HG03139 (cell line): ENCODE results near the gene ERBB4.

Experiments
- ATAC-seq: cut with Tn5 transposase; IDR thresholded peaks from one replicate; pipeline ENCODE4 v1.9.1; 2021; ENCODE audit not compliant: unreplicated experiment

ERBB4 gene

GRCh38 chr2:211439011-211439410 is 1099.6 kb downstream of the ERBB4 start:
- ATAC-seq: no peak

- no peak for ATAC-seq
Measured at GRCh38 chr2:211437396-211437795, 1101.2 kb downstream of the ERBB4 start.

GRCh38 chr2:211436182-211436581 is 1102.4 kb downstream of the ERBB4 start:
- ATAC-seq: no peak

- ATAC-seq: no peak
Measured at GRCh38 chr2:211435331-211435730, 1103.3 kb downstream of the ERBB4 start.

- ATAC-seq: no peak
Measured at GRCh38 chr2:211434773-211435172, 1103.8 kb downstream of the ERBB4 start.

GRCh38 chr2:211429256-211429920 is 1109.2 kb downstream of the ERBB4 start:
- ATAC-seq: no peak

- ATAC-seq: no peak
Measured at GRCh38 chr2:211426240-211426639, 1112.4 kb downstream of the ERBB4 start.

GRCh38 chr2:211423018-211423417 is 1115.6 kb downstream of the ERBB4 start:
- no peak for ATAC-seq

- no peak for ATAC-seq
Measured at GRCh38 chr2:211417544-211417943, 1121.1 kb downstream of the ERBB4 start.

- ATAC-seq: no peak
Measured at GRCh38 chr2:211416373-211416772, 1122.2 kb downstream of the ERBB4 start.

GRCh38 chr2:211413746-211414145 is 1124.9 kb downstream of the ERBB4 start:
- no peak for ATAC-seq

- ATAC-seq: no peak
Measured at GRCh38 chr2:211408483-211408891, 1130.1 kb downstream of the ERBB4 start.

- ATAC-seq: no peak
Measured at GRCh38 chr2:211407076-211407475, 1131.5 kb downstream of the ERBB4 start.

GRCh38 chr2:211405036-211405435 is 1133.6 kb downstream of the ERBB4 start:
- ATAC-seq: no peak

GRCh38 chr2:211404098-211404497 is 1134.5 kb downstream of the ERBB4 start:
- no peak for ATAC-seq

- ATAC-seq: no peak
Measured at GRCh38 chr2:211401328-211401727, 1137.3 kb downstream of the ERBB4 start.

- no peak for ATAC-seq
Measured at GRCh38 chr2:211397764-211398163, 1140.8 kb downstream of the ERBB4 start.

GRCh38 chr2:211396815-211397214 is 1141.8 kb downstream of the ERBB4 start:
- ATAC-seq: no peak

- no peak for ATAC-seq
Measured at GRCh38 chr2:211391189-211391567, 1147.4 kb downstream of the ERBB4 start.

GRCh38 chr2:211390536-211391188 is 1147.9 kb downstream of the ERBB4 start:
- no peak for ATAC-seq

- no peak for ATAC-seq
Measured at GRCh38 chr2:211387734-211388133, 1150.9 kb downstream of the ERBB4 start.

GRCh38 chr2:211380041-211380440 is 1158.6 kb downstream of the ERBB4 start:
- ATAC-seq: no peak

GRCh38 chr2:211376410-211376809 is 1162.2 kb downstream of the ERBB4 start:
- no peak for ATAC-seq
